SK-N-SH (cell line): ENCODE results near the gene KNOP1. TPM values are rescaled to one million over a fixed set of nuclear protein-coding genes. Genes with fewer than 3 reads are reported as not detected.
A peak's percentile ranks its signal among the peaks of the same experiment; 100 is the strongest.

Experiments used
- CTCF ChIA-PET: fragments of 300-600, 350-600 bp; formaldehyde crosslinking; extraction: SDS; loops from one replicate; lab custom pipeline; 2021; lab: Yijun Ruan, JAX
- POLR2A ChIA-PET: fragments of 350-600 bp; sonication (Branson Sonifier 250); formaldehyde crosslinking; extraction: SDS; loops from one replicate; lab custom pipeline; 2020; ENCODE audit warnings: antibody characterized with exemption, inconsistent platforms; lab: Yijun Ruan, JAX
- DNase-seq: peaks from one replicate; pipeline ENCODE4 v3.0.0; 2012
- H2AFZ ChIP-seq: fragments of 200-600 bp; sonication (generic); 2 replicates; pipeline ENCODE4 v1.8.1; 2016; ENCODE audit warnings: antibody characterized with exemption, mild to moderate bottlenecking, low read depth
- H3F3A ChIP-seq: fragments of 200-600 bp; sonication (generic); replicated peaks from 2 replicates; pipeline ENCODE3; 2016; ENCODE audit warnings: antibody characterized with exemption, mild to moderate bottlenecking; ENCODE audit not compliant: insufficient read depth
- H3K27ac ChIP-seq, 2 experiments: fragments of 200-500 bp in 1 of 2; fragments of 200-600 bp in 1 of 2; sonication (Bioruptor generic) in 1 of 2; sonication (generic), shearing (Covaris generic) in 1 of 2; 2 replicates each; pipeline versions ENCODE4 v1.5.1 to v1.6.1; 2014 to 2016; ENCODE audit warnings: low read depth in 2 of 2, inconsistent platforms in 1 of 2, low read length in 1 of 2, mild to moderate bottlenecking in 1 of 2, mixed read lengths in 1 of 2
- H3K27me3 ChIP-seq: fragments of 200-600 bp; sonication (generic), shearing (Covaris generic); 2 replicates; pipeline ENCODE4 v1.6.1; 2016; ENCODE audit warnings: mixed run types; ENCODE audit not compliant: insufficient read depth
- H3K36me3 ChIP-seq, 2 experiments: fragments of 200-500 bp in 1 of 2; fragments of 200-600 bp in 1 of 2; sonication (Bioruptor generic) in 1 of 2; sonication (generic) in 1 of 2; replicated peaks in 1 of 2; 2 replicates each; pipeline versions ENCODE3 to v1.5.1; 2014 to 2016; ENCODE audit warnings: low read length in 1 of 2, mild to moderate bottlenecking in 1 of 2; ENCODE audit not compliant: insufficient read depth in 2 of 2, control insufficient read depth in 1 of 2
- H3K4me1 ChIP-seq, 2 experiments: fragments of 200-500 bp in 1 of 2; fragments of 200-600 bp in 1 of 2; sonication (Bioruptor generic) in 1 of 2; sonication (generic), shearing (Covaris generic) in 1 of 2; 2 replicates each; pipeline versions ENCODE4 v1.5.1 to v1.6.1; 2014 to 2016; ENCODE audit warnings: low read depth in 1 of 2, low read length in 1 of 2, mixed run types in 1 of 2; ENCODE audit not compliant: insufficient read depth in 2 of 2, control insufficient read depth in 1 of 2
- H3K4me2 ChIP-seq: fragments of 200-600 bp; sonication (generic), shearing (Covaris generic); 2 replicates; pipeline ENCODE4 v1.6.1; 2017; ENCODE audit warnings: mixed run types
- H3K4me3 ChIP-seq, 2 experiments: fragments of 200-500 bp in 1 of 2; fragments of 200-600 bp in 1 of 2; sonication (Bioruptor generic) in 1 of 2; sonication (generic), shearing (Covaris generic) in 1 of 2; 2 replicates each; pipeline versions ENCODE4 v1.5.1 to v1.8.1; 2014 to 2016; ENCODE audit warnings: low read depth in 2 of 2, inconsistent platforms in 1 of 2, low read length in 1 of 2, mild to moderate bottlenecking in 1 of 2, mixed read lengths in 1 of 2, moderate library complexity in 1 of 2
- H3K79me2 ChIP-seq: fragments of 200-600 bp; sonication (generic); 2 replicates; pipeline ENCODE4 v1.8.1; 2017; ENCODE audit warnings: mild to moderate bottlenecking; ENCODE audit not compliant: insufficient read depth
- H3K9ac ChIP-seq: fragments of 200-600 bp; sonication (generic); 2 replicates; pipeline ENCODE4 v1.6.1; 2017; ENCODE audit warnings: mixed run types
- H3K9me2 ChIP-seq: fragments of 200-600 bp; sonication (generic); 2 replicates; pipeline ENCODE4 v1.6.1; 2017; ENCODE audit warnings: mixed run types
- H3K9me3 ChIP-seq: fragments of 200-600 bp; sonication (generic); 2 replicates; pipeline ENCODE4 v1.6.1; 2017; ENCODE audit warnings: mixed run types, mild to moderate bottlenecking, moderate library complexity
- H4K20me1 ChIP-seq: fragments of 200-600 bp; sonication (generic); 2 replicates; pipeline ENCODE4 v1.6.1; 2017; ENCODE audit warnings: mild to moderate bottlenecking, mixed run types; ENCODE audit not compliant: insufficient read depth
- CTCF ChIP-seq: fragments of 200-600 bp; sonication (generic); IDR thresholded peaks from 2 replicates; pipeline ENCODE4 v1.6.1; 2017; ENCODE audit warnings: antibody characterized with exemption, mild to moderate bottlenecking, moderate library complexity
- ELF1 ChIP-seq: IDR thresholded peaks from 2 replicates; pipeline ENCODE4 v1.4.0; 2012
- FOSL2 ChIP-seq: IDR thresholded peaks from 2 replicates; pipeline ENCODE4 v1.4.0; 2012; ENCODE audit warnings: low read depth, mild to moderate bottlenecking, moderate library complexity, borderline replicate concordance
- FOXJ3 ChIP-seq: sonication (generic); formaldehyde crosslinking; IDR thresholded peaks from 2 replicates; pipeline ENCODE4 v1.5.1; 2020; ENCODE audit warnings: mild to moderate bottlenecking, missing genetic modification reagents
- FOXM1 ChIP-seq: IDR thresholded peaks from 2 replicates; pipeline ENCODE4 v1.4.0; 2012; ENCODE audit warnings: low read depth, mild to moderate bottlenecking
- GABPA ChIP-seq: IDR thresholded peaks from 2 replicates; pipeline ENCODE4 v1.4.0; 2012; ENCODE audit warnings: low read depth, mild to moderate bottlenecking
- GATA2 ChIP-seq: sonication (generic); formaldehyde crosslinking; IDR thresholded peaks from 2 replicates; pipeline ENCODE4 v1.5.0; 2020; ENCODE audit warnings: mild to moderate bottlenecking, missing genetic modification reagents
- JUND ChIP-seq: IDR thresholded peaks from 2 replicates; pipeline ENCODE4 v1.4.0; 2012
- MAX ChIP-seq: IDR thresholded peaks from 2 replicates; pipeline ENCODE4 v1.4.0; 2012; ENCODE audit warnings: low read depth
- MEF2A ChIP-seq: IDR thresholded peaks from 2 replicates; pipeline ENCODE4 v1.4.0; 2012; ENCODE audit warnings: low read depth, borderline replicate concordance
- MXI1 ChIP-seq: IDR thresholded peaks from 2 replicates; pipeline ENCODE4 v1.6.1; 2012; ENCODE audit warnings: mild to moderate bottlenecking, low read depth, low read length, improper control_type of control experiment
- NFIC ChIP-seq: IDR thresholded peaks from 2 replicates; pipeline ENCODE4 v1.4.0; 2012; ENCODE audit warnings: borderline replicate concordance
- NRF1 ChIP-seq: IDR thresholded peaks from 2 replicates; pipeline ENCODE4 v1.6.1; 2012; ENCODE audit warnings: low read depth, mild to moderate bottlenecking, low read length
- POLR2AphosphoS5 ChIP-seq: IDR thresholded peaks from 2 replicates; pipeline ENCODE4 v1.6.1; 2012; ENCODE audit warnings: low read depth, low read length
- RAD21 ChIP-seq: IDR thresholded peaks from 2 replicates; pipeline ENCODE4 v1.6.1; 2012; ENCODE audit warnings: mild to moderate bottlenecking, low read length
- RFX5 ChIP-seq: IDR thresholded peaks from 2 replicates; pipeline ENCODE4 v1.6.1; 2012; ENCODE audit warnings: mild to moderate bottlenecking, improper control_type of control experiment, low read length
- SIN3A ChIP-seq: IDR thresholded peaks from 2 replicates; pipeline ENCODE4 v1.6.1; 2012; ENCODE audit warnings: low read depth, mild to moderate bottlenecking, low read length, moderate library complexity, borderline replicate concordance
- TEAD4 ChIP-seq: IDR thresholded peaks from 2 replicates; pipeline ENCODE4 v1.4.0; 2012; ENCODE audit warnings: mild to moderate bottlenecking, borderline replicate concordance; ENCODE audit not compliant: insufficient read depth
- USF2 ChIP-seq: fragments of 150-350 bp; IDR thresholded peaks from 2 replicates; pipeline ENCODE4 v1.6.1; 2017; ENCODE audit warnings: antibody characterized with exemption, low read length, low read depth, borderline replicate concordance
- WGBS: methylation state at CpG from one replicate; pipeline ENCODE4 v1.1.6; 2017; ENCODE audit warnings: low lambda C conversion rate; 5-methylcytosine and 5-hydroxymethylcytosine counted together
- polyA plus RNA-seq, 3 experiments: library from polyadenylated mRNA; depleted of rRNA; stranded (reverse); fragments of >200 nt; gene quantifications; 2 replicates each; pipeline ENCODE4 v1.2.3, GENCODE V29; 2012
- TF ChIP-seq, protein P1 (sequence below): IDR thresholded peaks from 2 replicates; pipeline ENCODE4 v1.4.0; 2012; ENCODE audit warnings: low read depth, borderline replicate concordance
- TF ChIP-seq, protein P2 (sequence below): fragments of 150-350 bp; IDR thresholded peaks from 2 replicates; pipeline ENCODE4 v1.6.1; 2016; ENCODE audit warnings: mild to moderate bottlenecking, low read depth, low read length
- TF ChIP-seq, protein P3 (sequence below): IDR thresholded peaks from 2 replicates; pipeline ENCODE4; 2012

The KNOP1 gene
- polyA plus RNA-seq, 1 of the 3 experiments (the other 2 are of a cell fraction), result 13.2 TPM

- peaks cover 17 to 26% of the 10 kb centered on the region in 2 experiments for H3K36me3 ChIP-seq
- 59% methylated on average over 10 of the region's 10 CpGs for WGBS
- no peaks in the 10 kb centered on the region for H3K9me3 ChIP-seq
- peaks cover 8% of the 10 kb centered on the region; the same call in 1 of the 2 replicates for H3K79me2 ChIP-seq
- peaks cover 16% of the 10 kb centered on the region in 2 experiments for H3K4me1 ChIP-seq
- no peaks in the 10 kb centered on the region for H3K27me3 ChIP-seq
- H3K9me2 ChIP-seq, result no peaks in the 10 kb centered on the region
- H3K4me3 ChIP-seq, result no peak overlapping the region
- CTCF ChIA-PET, result interaction anchor here (0.7 to 1.3 kb wide), 2 partner anchors 188 to 190 kb away, joined by 3 read pairs; partner anchors contain the start of gene GPRC5B
- no peak overlapping the region for H3K9ac ChIP-seq
- no peak for DNase-seq
- no peak overlapping the region for H3K4me2 ChIP-seq
- H2AFZ ChIP-seq, result no peak overlapping the region
- peaks cover 18% of the 10 kb centered on the region for H3F3A ChIP-seq
- POLR2A ChIA-PET, result interaction anchor here (0.6 to 1.0 kb wide), 2 partner anchors 22 to 155 kb away, joined by 3 read pairs; partner anchors contain the start of genes IQCK and KNOP1
- H4K20me1 ChIP-seq, result peaks cover 19% of the 10 kb centered on the region
- no peak for TF ChIP-seq FOXJ3
- peak; percentile 57; the same call in 1 of the 2 replicates for TF ChIP-seq NFIC
- peak overlapping the region; percentile 56 to 62 for H3K27ac ChIP-seq
Observed at GRCh38 chr16:19696328-19696727, 21.7 kb downstream of the KNOP1 start.

DNA sequence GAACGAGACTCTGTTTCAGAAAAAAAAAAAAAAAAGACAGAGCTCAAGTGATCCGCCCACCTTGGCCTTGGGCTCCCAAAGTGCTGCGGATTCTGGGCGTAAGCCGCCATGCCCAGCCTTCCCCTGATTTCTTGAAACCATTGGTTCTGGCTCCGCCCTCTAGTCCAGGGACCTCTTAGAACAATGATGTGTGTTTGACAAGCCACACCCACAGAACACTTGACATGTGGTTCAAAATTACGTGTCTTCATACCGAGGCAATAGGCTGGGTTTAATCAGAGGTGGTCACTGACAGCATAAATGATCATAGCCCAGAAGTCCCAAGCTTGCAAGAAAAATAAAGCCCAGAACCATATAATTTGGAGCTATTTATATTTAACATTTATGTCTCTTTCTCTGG, 23.0 kb downstream of the KNOP1 start:
- Histone ChIP-seq H3K9ac (no peak overlapping the region), H3K4me2 (no peak overlapping the region), H3K4me1 (peaks cover 5 to 16% of the 10 kb centered on the region in 2 experiments; a peak in 3 of 4 replicates), H2AFZ (no peak overlapping the region), H3K4me3 (no peak overlapping the region), H3K9me3 (no peaks in the 10 kb centered on the region), H4K20me1 (peaks cover 8% of the 10 kb centered on the region), H3K79me2 (peaks cover 8% of the 10 kb centered on the region; the same call in 1 of the 2 replicates), H3K36me3 (peaks cover 18 to 31% of the 10 kb centered on the region in 2 experiments), H3F3A (peaks cover 5% of the 10 kb centered on the region), H3K27me3 (no peaks in the 10 kb centered on the region), H3K27ac (no peak overlapping the region; a peak in 1 of 4 replicates), H3K9me2 (no peaks in the 10 kb centered on the region)
- TF ChIP-seq POLR2AphosphoS5 (no peak), USF2 (no peak), RAD21 (no peak), CTCF (no peak), SIN3A (no peak), TEAD4 (no peak), MXI1 (no peak), RFX5 (no peak), JUND (no peak), GATA2 (no peak), MEF2A (no peak), GABPA (no peak), FOXM1 (no peak), MAX (no peak), FOSL2 (no peak), NRF1 (no peak), ELF1 (no peak)
- TF ChIP-seq, protein P1, sequence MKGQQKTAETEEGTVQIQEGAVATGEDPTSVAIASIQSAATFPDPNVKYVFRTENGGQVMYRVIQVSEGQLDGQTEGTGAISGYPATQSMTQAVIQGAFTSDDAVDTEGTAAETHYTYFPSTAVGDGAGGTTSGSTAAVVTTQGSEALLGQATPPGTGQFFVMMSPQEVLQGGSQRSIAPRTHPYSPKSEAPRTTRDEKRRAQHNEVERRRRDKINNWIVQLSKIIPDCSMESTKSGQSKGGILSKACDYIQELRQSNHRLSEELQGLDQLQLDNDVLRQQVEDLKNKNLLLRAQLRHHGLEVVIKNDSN, result no peak
- TF ChIP-seq, protein P2, sequence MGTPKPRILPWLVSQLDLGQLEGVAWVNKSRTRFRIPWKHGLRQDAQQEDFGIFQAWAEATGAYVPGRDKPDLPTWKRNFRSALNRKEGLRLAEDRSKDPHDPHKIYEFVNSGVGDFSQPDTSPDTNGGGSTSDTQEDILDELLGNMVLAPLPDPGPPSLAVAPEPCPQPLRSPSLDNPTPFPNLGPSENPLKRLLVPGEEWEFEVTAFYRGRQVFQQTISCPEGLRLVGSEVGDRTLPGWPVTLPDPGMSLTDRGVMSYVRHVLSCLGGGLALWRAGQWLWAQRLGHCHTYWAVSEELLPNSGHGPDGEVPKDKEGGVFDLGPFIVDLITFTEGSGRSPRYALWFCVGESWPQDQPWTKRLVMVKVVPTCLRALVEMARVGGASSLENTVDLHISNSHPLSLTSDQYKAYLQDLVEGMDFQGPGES, result no peak
- TF ChIP-seq, protein P3, sequence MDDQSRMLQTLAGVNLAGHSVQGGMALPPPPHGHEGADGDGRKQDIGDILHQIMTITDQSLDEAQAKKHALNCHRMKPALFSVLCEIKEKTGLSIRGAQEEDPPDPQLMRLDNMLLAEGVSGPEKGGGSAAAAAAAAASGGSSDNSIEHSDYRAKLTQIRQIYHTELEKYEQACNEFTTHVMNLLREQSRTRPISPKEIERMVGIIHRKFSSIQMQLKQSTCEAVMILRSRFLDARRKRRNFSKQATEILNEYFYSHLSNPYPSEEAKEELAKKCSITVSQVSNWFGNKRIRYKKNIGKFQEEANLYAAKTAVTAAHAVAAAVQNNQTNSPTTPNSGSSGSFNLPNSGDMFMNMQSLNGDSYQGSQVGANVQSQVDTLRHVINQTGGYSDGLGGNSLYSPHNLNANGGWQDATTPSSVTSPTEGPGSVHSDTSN, result no peak
- WGBS, result 100% methylated on average over 8 of the region's 8 CpGs
- DNase-seq, result no peak
- CTCF ChIA-PET, result no interaction called here
- POLR2A ChIA-PET, result no interaction called here
